ENCODE data around the gene EMC1. TPM values are rescaled to one million over a fixed set of nuclear protein-coding genes. Genes with fewer than 3 reads are reported as not detected.
A peak's percentile ranks its signal among the peaks of the same experiment; 100 is the strongest.
"Not testable (repeated sequence)": the region's sequence is repeated elsewhere in the genome, so short reads cannot be mapped to it uniquely, and the experiment has no call there.

The EMC1 gene
- total and polyA plus RNA-seq, 2 donors = 11.2 to 15.0 TPM

DNA sequence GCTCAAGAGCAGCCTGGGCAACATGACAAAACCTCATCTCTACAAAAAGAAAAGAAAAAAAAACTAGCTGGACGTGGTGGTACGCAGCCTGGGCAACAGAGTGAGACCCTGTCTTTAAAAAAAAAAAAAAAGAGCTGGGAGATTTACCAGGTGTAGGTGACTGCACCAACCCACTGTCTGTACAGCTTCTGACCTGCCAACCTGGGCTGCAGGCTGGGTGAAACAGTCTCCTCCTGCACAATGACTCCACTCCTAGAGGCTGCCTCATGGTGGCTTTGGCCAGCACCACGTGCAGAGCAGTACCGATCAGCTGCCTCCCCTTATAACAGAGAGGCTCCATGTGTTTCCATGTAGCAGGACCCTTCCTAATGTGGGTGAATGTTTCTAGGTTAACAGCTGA lies 4.0 kb upstream of the EMC1 start:
- H3K27me3 ChIP-seq (ENCODE audit: control insufficient read depth in 2 of 2, insufficient read depth in 1 of 2, low read length in 1 of 2) = no peaks in the 10 kb centered on the region
- H3K36me3 ChIP-seq (ENCODE audit: control insufficient read depth in 2 of 2, insufficient read depth in 2 of 2, low read length in 1 of 2) = peaks cover 42 to 44% of the 10 kb centered on the region in 2 donors
- no peak for DNase-seq (ENCODE audit: low read depth in 6 of 9, low spot score in 9 of 9)
- H3K27ac ChIP-seq (ENCODE audit: low read depth in 1 of 2, low read length in 1 of 2) = no peak overlapping the region
- H3K4me1 ChIP-seq (ENCODE audit: control insufficient read depth in 2 of 2, insufficient read depth in 2 of 2, low read length in 2 of 2) = peaks cover 18 to 26% of the 10 kb centered on the region in 2 donors
- 98% methylated on average over 4 of the region's 4 CpGs for WGBS
- H3K9me3 ChIP-seq (ENCODE audit: control insufficient read depth in 2 of 2, insufficient read depth in 1 of 2, low read length in 1 of 2) = no peaks in the 10 kb centered on the region
- H3K4me3 ChIP-seq (ENCODE audit: low read length in 2 of 2) = no peak overlapping the region

DNA sequence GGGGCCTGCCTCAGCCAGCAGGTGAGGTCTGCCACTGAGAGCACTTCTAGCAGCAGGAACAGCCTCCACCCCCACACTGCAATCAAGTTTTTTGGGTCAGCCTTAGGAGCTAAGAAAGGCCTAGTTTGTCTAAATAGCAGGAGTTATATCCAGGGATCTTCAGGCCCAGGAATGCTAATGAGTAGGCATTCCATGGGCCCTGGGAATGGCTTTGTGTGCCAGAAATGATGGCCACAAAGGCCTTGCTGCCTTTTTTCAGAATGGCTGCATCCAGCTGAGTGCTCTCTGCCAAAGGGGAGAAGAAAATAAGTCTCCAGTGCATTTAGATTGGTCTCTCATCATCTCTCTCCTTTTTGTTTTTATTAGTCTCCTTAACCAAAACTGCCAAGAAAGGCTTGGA lies 3.1 kb upstream of the EMC1 start:
- no peak overlapping the region for H3K4me3 ChIP-seq (ENCODE audit: low read length in 2 of 2)
- DNase-seq (ENCODE audit: low read depth in 6 of 9, low spot score in 9 of 9) = no peak
- H3K4me1 ChIP-seq (ENCODE audit: control insufficient read depth in 2 of 2, insufficient read depth in 2 of 2, low read length in 2 of 2) = peaks cover 18 to 26% of the 10 kb centered on the region in 2 donors
- H3K9me3 ChIP-seq (ENCODE audit: control insufficient read depth in 2 of 2, insufficient read depth in 1 of 2, low read length in 1 of 2) = no peaks in the 10 kb centered on the region
- H3K27me3 ChIP-seq (ENCODE audit: control insufficient read depth in 2 of 2, insufficient read depth in 1 of 2, low read length in 1 of 2) = no peaks in the 10 kb centered on the region
- peaks cover 38 to 41% of the 10 kb centered on the region in 2 donors for H3K36me3 ChIP-seq (ENCODE audit: control insufficient read depth in 2 of 2, insufficient read depth in 2 of 2, low read length in 1 of 2)
- H3K27ac ChIP-seq (ENCODE audit: low read depth in 1 of 2, low read length in 1 of 2) = no peak overlapping the region

- no peaks in the 10 kb centered on the region for H3K9me3 ChIP-seq (ENCODE audit: control insufficient read depth in 2 of 2, insufficient read depth in 1 of 2, low read length in 1 of 2)
- peak overlapping the region; percentile 63 to 76 for H3K4me3 ChIP-seq (ENCODE audit: low read length in 2 of 2)
- peaks cover 2 to 8% of the 10 kb centered on the region in 2 donors for H3K36me3 ChIP-seq (ENCODE audit: control insufficient read depth in 2 of 2, insufficient read depth in 2 of 2, low read length in 1 of 2)
- WGBS = 14% methylated on average over 14 of the region's 14 CpGs
- no peaks in the 10 kb centered on the region for H3K27me3 ChIP-seq (ENCODE audit: control insufficient read depth in 2 of 2, insufficient read depth in 1 of 2, low read length in 1 of 2)
- H3K27ac ChIP-seq (ENCODE audit: low read depth in 1 of 2, low read length in 1 of 2) = no peak overlapping the region
- peak in 1 of 9 donors; percentile 1 for DNase-seq (ENCODE audit: low read depth in 6 of 9, low spot score in 9 of 9)
- peaks cover 18 to 26% of the 10 kb centered on the region in 2 donors for H3K4me1 ChIP-seq (ENCODE audit: control insufficient read depth in 2 of 2, insufficient read depth in 2 of 2, low read length in 2 of 2)
Measured at GRCh38 chr1:19250629-19251304, 557 bp downstream of the EMC1 start.

- peak in 7 of 9 donors; percentile 9 to 59 (median 35) for DNase-seq (ENCODE audit: low read depth in 6 of 9, low spot score in 9 of 9)
- no peaks in the 10 kb centered on the region for H3K27me3 ChIP-seq (ENCODE audit: control insufficient read depth in 2 of 2, insufficient read depth in 1 of 2, low read length in 1 of 2)
- H3K27ac ChIP-seq (ENCODE audit: low read depth in 1 of 2, low read length in 1 of 2) = no peak overlapping the region
- H3K4me3 ChIP-seq (ENCODE audit: low read length in 2 of 2) = no peak overlapping the region
- H3K36me3 ChIP-seq (ENCODE audit: control insufficient read depth in 2 of 2, insufficient read depth in 2 of 2, low read length in 1 of 2) = peaks cover 71 to 75% of the 10 kb centered on the region in 2 donors
- H3K4me1 ChIP-seq (ENCODE audit: control insufficient read depth in 2 of 2, insufficient read depth in 2 of 2, low read length in 2 of 2) = no peaks in the 10 kb centered on the region
- H3K9me3 ChIP-seq (ENCODE audit: control insufficient read depth in 2 of 2, insufficient read depth in 1 of 2, low read length in 1 of 2) = no peaks in the 10 kb centered on the region
- WGBS = 83% methylated on average over 7 of the region's 7 CpGs
Measured at GRCh38 chr1:19240673-19241538, 10.4 kb downstream of the EMC1 start.

DNA sequence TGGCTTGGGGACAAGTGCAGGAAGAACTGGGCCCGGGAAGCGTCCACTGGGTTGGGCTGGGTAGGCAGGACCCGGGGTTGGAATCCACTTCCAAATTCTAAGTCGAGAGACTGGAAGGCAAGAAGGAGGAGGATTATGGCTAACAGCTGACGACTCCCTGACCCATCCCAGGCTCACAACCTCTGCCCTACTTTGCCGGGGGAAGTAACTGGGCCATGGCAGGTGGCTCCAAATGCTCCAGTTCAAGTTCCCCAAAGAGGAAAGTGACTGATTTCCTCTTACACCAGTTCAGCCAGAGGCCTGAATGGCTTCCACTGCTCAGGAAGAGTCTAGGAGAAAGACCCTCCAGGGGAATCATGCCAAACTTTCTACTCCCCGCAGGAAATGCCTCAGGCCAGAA lies 11.4 kb downstream of the EMC1 start:
- Histone ChIP-seq H3K4me3 (ENCODE audit: low read length in 2 of 2) (no peak overlapping the region), H3K36me3 (ENCODE audit: control insufficient read depth in 2 of 2, insufficient read depth in 2 of 2, low read length in 1 of 2) (peaks cover 76 to 78% of the 10 kb centered on the region in 2 donors), H3K4me1 (ENCODE audit: control insufficient read depth in 2 of 2, insufficient read depth in 2 of 2, low read length in 2 of 2) (no peaks in the 10 kb centered on the region), H3K27ac (ENCODE audit: low read depth in 1 of 2, low read length in 1 of 2) (no peak overlapping the region), H3K27me3 (ENCODE audit: control insufficient read depth in 2 of 2, insufficient read depth in 1 of 2, low read length in 1 of 2) (no peaks in the 10 kb centered on the region), H3K9me3 (ENCODE audit: control insufficient read depth in 2 of 2, insufficient read depth in 1 of 2, low read length in 1 of 2) (no peaks in the 10 kb centered on the region)
- WGBS = 98% methylated on average over 7 of the region's 7 CpGs
- no peak for DNase-seq (ENCODE audit: low read depth in 6 of 9, low spot score in 9 of 9)

DNA sequence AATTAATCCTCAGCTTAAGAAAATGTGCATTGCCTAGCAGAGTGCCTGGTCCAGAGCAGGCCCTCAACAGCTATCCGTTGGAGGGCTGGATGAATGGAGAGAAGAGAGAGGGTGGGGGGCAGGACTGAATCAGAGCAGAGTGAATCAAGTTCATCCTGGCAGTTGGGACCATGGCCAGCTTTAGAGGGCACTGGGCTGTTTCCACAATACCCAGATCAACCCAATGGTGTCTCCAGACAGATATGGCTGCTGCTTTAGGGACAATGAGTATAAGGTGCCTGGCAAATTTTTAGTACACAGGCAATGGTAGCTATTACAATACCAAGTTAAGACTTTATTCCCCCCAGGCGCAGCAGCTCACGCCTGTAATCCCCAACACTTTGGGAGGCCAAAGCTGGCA lies 17.1 kb downstream of the EMC1 start:
- DNase-seq (ENCODE audit: low read depth in 6 of 9, low spot score in 9 of 9) = no peak
- Histone ChIP-seq H3K27ac (ENCODE audit: low read depth in 1 of 2, low read length in 1 of 2) (no peak overlapping the region), H3K36me3 (ENCODE audit: control insufficient read depth in 2 of 2, insufficient read depth in 2 of 2, low read length in 1 of 2) (peaks cover 74 to 76% of the 10 kb centered on the region in 2 donors), H3K4me1 (ENCODE audit: control insufficient read depth in 2 of 2, insufficient read depth in 2 of 2, low read length in 2 of 2) (no peaks in the 10 kb centered on the region), H3K9me3 (ENCODE audit: control insufficient read depth in 2 of 2, insufficient read depth in 1 of 2, low read length in 1 of 2) (peaks cover 0 to 1% of the 10 kb centered on the region in 2 donors), H3K27me3 (ENCODE audit: control insufficient read depth in 2 of 2, insufficient read depth in 1 of 2, low read length in 1 of 2) (no peaks in the 10 kb centered on the region), H3K4me3 (ENCODE audit: low read length in 2 of 2) (no peak overlapping the region)
- WGBS = over 99% methylated on average over 3 of the region's 3 CpGs

GRCh38 chr1:19232524-19232846 lies 18.8 kb downstream of the EMC1 start:
- H3K27ac ChIP-seq (ENCODE audit: low read depth in 1 of 2, low read length in 1 of 2) = no peak overlapping the region
- peaks cover 61 to 67% of the 10 kb centered on the region in 2 donors for H3K36me3 ChIP-seq (ENCODE audit: control insufficient read depth in 2 of 2, insufficient read depth in 2 of 2, low read length in 1 of 2)
- no peaks in the 10 kb centered on the region for H3K4me1 ChIP-seq (ENCODE audit: control insufficient read depth in 2 of 2, insufficient read depth in 2 of 2, low read length in 2 of 2)
- peaks cover 0 to 1% of the 10 kb centered on the region in 2 donors for H3K9me3 ChIP-seq (ENCODE audit: control insufficient read depth in 2 of 2, insufficient read depth in 1 of 2, low read length in 1 of 2)
- H3K27me3 ChIP-seq (ENCODE audit: control insufficient read depth in 2 of 2, insufficient read depth in 1 of 2, low read length in 1 of 2) = no peaks in the 10 kb centered on the region
- no peak overlapping the region for H3K4me3 ChIP-seq (ENCODE audit: low read length in 2 of 2)
- no peak for DNase-seq (ENCODE audit: low read depth in 6 of 9, low spot score in 9 of 9)

DNA sequence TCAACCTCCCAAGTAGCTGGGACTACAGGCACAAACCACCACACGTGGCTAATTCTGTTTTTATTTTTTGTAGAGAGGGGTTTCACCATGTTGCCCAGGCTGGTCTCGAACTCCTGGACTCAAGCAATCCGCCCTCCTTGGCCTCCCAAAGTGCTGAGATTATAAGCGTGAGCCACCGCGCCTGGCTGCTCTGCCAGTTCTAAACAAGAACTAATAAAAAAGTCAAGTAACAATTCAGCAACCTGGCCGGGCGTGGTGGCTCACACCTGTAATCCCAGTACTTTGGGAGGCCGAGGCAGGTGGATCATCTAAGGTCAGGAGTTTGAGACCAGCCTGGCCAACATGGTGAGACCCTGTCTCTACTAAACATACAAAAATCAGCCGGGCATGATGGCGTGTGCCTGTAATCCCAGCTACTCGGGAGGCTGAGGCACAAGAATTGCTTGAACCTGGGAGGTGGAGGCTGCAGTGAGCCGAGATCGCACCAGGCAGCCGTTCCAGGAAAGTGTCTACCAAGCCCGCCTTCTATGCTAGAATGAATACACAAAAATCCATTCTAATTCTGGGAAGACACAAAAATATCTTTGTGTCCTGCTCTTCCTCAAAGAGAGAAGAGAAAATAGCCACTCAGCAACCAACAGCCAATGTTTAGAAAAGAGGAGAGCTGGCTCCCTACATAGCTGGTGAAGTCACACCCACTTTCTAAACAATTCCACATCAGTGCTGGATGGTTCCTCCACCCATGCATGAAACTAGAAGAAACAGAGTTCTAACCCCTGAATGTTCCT lies 19.4 kb downstream of the EMC1 start:
- not testable (repeated sequence) for H3K4me3 ChIP-seq (ENCODE audit: low read length in 2 of 2); H3K27ac ChIP-seq (ENCODE audit: low read depth in 1 of 2, low read length in 1 of 2); DNase-seq (ENCODE audit: low read depth in 6 of 9, low spot score in 9 of 9); H3K9me3 ChIP-seq (ENCODE audit: control insufficient read depth in 2 of 2, insufficient read depth in 1 of 2, low read length in 1 of 2); H3K4me1 ChIP-seq (ENCODE audit: control insufficient read depth in 2 of 2, insufficient read depth in 2 of 2, low read length in 2 of 2); H3K27me3 ChIP-seq (ENCODE audit: control insufficient read depth in 2 of 2, insufficient read depth in 1 of 2, low read length in 1 of 2)
- H3K36me3 ChIP-seq (ENCODE audit: control insufficient read depth in 2 of 2, insufficient read depth in 2 of 2, low read length in 1 of 2) = peaks cover 61 to 67% of the 10 kb centered on the region in 2 donors
- WGBS = 98% methylated on average over 16 of the region's 16 CpGs
